Measurements from ENCODE around the gene PCCA. TPM values are rescaled to one million over a fixed set of nuclear protein-coding genes. Genes with fewer than 3 reads are reported as not detected.

Gene PCCA
- total RNA-seq, 2 experiments from 2014 or later = 11.7 to 12.2 TPM

- no peak overlapping the region for H3K4me3 Mint-ChIP-seq
- POLR2A ChIA-PET = no interaction called here
- H3K36me3 Mint-ChIP-seq (ENCODE audit: low read depth) = peaks cover 18% of the 10 kb centered on the region
- H3K27ac Mint-ChIP-seq = no peak overlapping the region
- H3K27me3 Mint-ChIP-seq = no peaks in the 10 kb centered on the region
- CTCF ChIA-PET = no interaction called here
- DNase-seq = no peak
- peaks cover 14% of the 10 kb centered on the region for H3K9me3 Mint-ChIP-seq
- H3K4me1 Mint-ChIP-seq = peaks cover 24% of the 10 kb centered on the region
These were observed 249.4 kb downstream of the PCCA start for GRCh38 chr13:100338275-100338674.

GRCh38 chr13:100339411-100339940, 250.6 kb downstream of the PCCA start:
- H3K36me3 Mint-ChIP-seq (ENCODE audit: low read depth) = peaks cover 18% of the 10 kb centered on the region
- ChIA-PET CTCF (no interaction called here), POLR2A (no interaction called here)
- H3K4me1 Mint-ChIP-seq = peaks cover 17% of the 10 kb centered on the region
- H3K27me3 Mint-ChIP-seq = no peaks in the 10 kb centered on the region
- no peak overlapping the region for H3K27ac Mint-ChIP-seq
- H3K4me3 Mint-ChIP-seq = no peak overlapping the region
- no peak for DNase-seq
- H3K9me3 Mint-ChIP-seq = peaks cover 8% of the 10 kb centered on the region

- CTCF ChIA-PET = no interaction called here
- Mint-ChIP-seq H3K9me3 (no peaks in the 10 kb centered on the region), H3K27me3 (no peaks in the 10 kb centered on the region), H3K4me3 (no peak overlapping the region), H3K36me3 (ENCODE audit: low read depth) (peaks cover 13% of the 10 kb centered on the region), H3K4me1 (peaks cover 17% of the 10 kb centered on the region), H3K27ac (no peak overlapping the region)
- POLR2A ChIA-PET = no interaction called here
- DNase-seq = no peak
These were observed 252.0 kb downstream of the PCCA start for GRCh38 chr13:100340865-100341264.

- Mint-ChIP-seq H3K9me3 (no peaks in the 10 kb centered on the region), H3K27me3 (no peaks in the 10 kb centered on the region), H3K36me3 (ENCODE audit: low read depth) (peaks cover 13% of the 10 kb centered on the region), H3K4me1 (peaks cover 17% of the 10 kb centered on the region), H3K4me3 (no peak overlapping the region), H3K27ac (no peak overlapping the region)
- ChIA-PET CTCF (no interaction called here), POLR2A (no interaction called here)
- no peak for DNase-seq
These were observed 252.4 kb downstream of the PCCA start for GRCh38 chr13:100341327-100341726.

- Mint-ChIP-seq H3K4me1 (peaks cover 17% of the 10 kb centered on the region), H3K4me3 (no peak overlapping the region), H3K36me3 (ENCODE audit: low read depth) (peaks cover 6% of the 10 kb centered on the region), H3K27me3 (no peaks in the 10 kb centered on the region), H3K9me3 (no peaks in the 10 kb centered on the region), H3K27ac (no peak overlapping the region)
- POLR2A ChIA-PET = no interaction called here
- CTCF ChIA-PET = no interaction called here
- no peak for DNase-seq
These were observed 255.7 kb downstream of the PCCA start for GRCh38 chr13:100344544-100344943.

GRCh38 chr13:100347968-100348367, 259.1 kb downstream of the PCCA start:
- Mint-ChIP-seq H3K27me3 (no peaks in the 10 kb centered on the region), H3K9me3 (no peaks in the 10 kb centered on the region), H3K27ac (no peak overlapping the region), H3K36me3 (ENCODE audit: low read depth) (peaks cover 6% of the 10 kb centered on the region), H3K4me3 (no peak overlapping the region), H3K4me1 (peaks cover 2% of the 10 kb centered on the region)
- ChIA-PET CTCF (interaction anchor here (0.9 to 1.0 kb wide), 2 partner anchors 19 to 167 kb away, joined by 3 read pairs; no protein-coding TSS in a partner anchor), POLR2A (no interaction called here)
- DNase-seq = no peak

GRCh38 chr13:100349594-100349993, 260.7 kb downstream of the PCCA start:
- CTCF ChIA-PET = no interaction called here
- Mint-ChIP-seq H3K9me3 (no peaks in the 10 kb centered on the region), H3K4me1 (peaks cover 2% of the 10 kb centered on the region), H3K27me3 (no peaks in the 10 kb centered on the region), H3K4me3 (no peak overlapping the region), H3K27ac (no peak overlapping the region), H3K36me3 (ENCODE audit: low read depth) (no peaks in the 10 kb centered on the region)
- POLR2A ChIA-PET = no interaction called here
- no peak for DNase-seq

- DNase-seq = no peak
- H3K9me3 Mint-ChIP-seq = no peaks in the 10 kb centered on the region
- H3K4me1 Mint-ChIP-seq = no peaks in the 10 kb centered on the region
- no peak overlapping the region for H3K27ac Mint-ChIP-seq
- no peak overlapping the region for H3K4me3 Mint-ChIP-seq
- POLR2A ChIA-PET = no interaction called here
- H3K36me3 Mint-ChIP-seq (ENCODE audit: low read depth) = no peaks in the 10 kb centered on the region
- CTCF ChIA-PET = no interaction called here
- no peaks in the 10 kb centered on the region for H3K27me3 Mint-ChIP-seq
These were observed 261.7 kb downstream of the PCCA start for GRCh38 chr13:100350601-100351000.

- POLR2A ChIA-PET = no interaction called here
- Mint-ChIP-seq H3K27me3 (no peaks in the 10 kb centered on the region), H3K4me1 (no peaks in the 10 kb centered on the region), H3K36me3 (ENCODE audit: low read depth) (no peaks in the 10 kb centered on the region), H3K27ac (no peak overlapping the region), H3K9me3 (no peaks in the 10 kb centered on the region), H3K4me3 (no peak overlapping the region)
- no peak for DNase-seq
- CTCF ChIA-PET = no interaction called here
These were observed 267.5 kb downstream of the PCCA start for GRCh38 chr13:100356426-100356825.

GRCh38 chr13:100356889-100357288, 268.0 kb downstream of the PCCA start:
- Mint-ChIP-seq H3K36me3 (ENCODE audit: low read depth) (no peaks in the 10 kb centered on the region), H3K27me3 (no peaks in the 10 kb centered on the region), H3K27ac (no peak overlapping the region), H3K9me3 (no peaks in the 10 kb centered on the region), H3K4me1 (no peaks in the 10 kb centered on the region), H3K4me3 (no peak overlapping the region)
- no peak for DNase-seq
- CTCF ChIA-PET = no interaction called here
- POLR2A ChIA-PET = no interaction called here

- H3K27ac Mint-ChIP-seq = no peak overlapping the region
These were observed 268.9 kb downstream of the PCCA start for GRCh38 chr13:100357764-100358163.

GRCh38 chr13:100361504-100361903, 272.6 kb downstream of the PCCA start:
- no peak for DNase-seq
- peaks cover 6% of the 10 kb centered on the region for H3K4me1 Mint-ChIP-seq
- no peaks in the 10 kb centered on the region for H3K27me3 Mint-ChIP-seq
- CTCF ChIA-PET = no interaction called here
- H3K36me3 Mint-ChIP-seq (ENCODE audit: low read depth) = no peaks in the 10 kb centered on the region
- H3K4me3 Mint-ChIP-seq = no peak overlapping the region
- no peak overlapping the region for H3K27ac Mint-ChIP-seq
- POLR2A ChIA-PET = no interaction called here
- no peaks in the 10 kb centered on the region for H3K9me3 Mint-ChIP-seq

More at GRCh38 chr13:100357764-100358163, 268.9 kb downstream of the PCCA start:
- H3K9me3 Mint-ChIP-seq = no peaks in the 10 kb centered on the region
- no peaks in the 10 kb centered on the region for H3K27me3 Mint-ChIP-seq
- no peak overlapping the region for H3K4me3 Mint-ChIP-seq
- no peaks in the 10 kb centered on the region for H3K36me3 Mint-ChIP-seq (ENCODE audit: low read depth)
- ChIA-PET POLR2A (no interaction called here), CTCF (no interaction called here)
- H3K4me1 Mint-ChIP-seq = no peaks in the 10 kb centered on the region
- no peak for DNase-seq

GRCh38 chr13:100362371-100362770, 273.5 kb downstream of the PCCA start:
- no peaks in the 10 kb centered on the region for H3K36me3 Mint-ChIP-seq (ENCODE audit: low read depth)
- H3K27ac Mint-ChIP-seq = no peak overlapping the region
- H3K9me3 Mint-ChIP-seq = no peaks in the 10 kb centered on the region
- no peak overlapping the region for H3K4me3 Mint-ChIP-seq
- H3K4me1 Mint-ChIP-seq = peaks cover 6% of the 10 kb centered on the region
- no peaks in the 10 kb centered on the region for H3K27me3 Mint-ChIP-seq
- CTCF ChIA-PET = no interaction called here
- no peak for DNase-seq
- POLR2A ChIA-PET = no interaction called here

GRCh38 chr13:100362781-100363180, 273.9 kb downstream of the PCCA start:
- H3K4me1 Mint-ChIP-seq = peaks cover 6% of the 10 kb centered on the region
- H3K27me3 Mint-ChIP-seq = no peaks in the 10 kb centered on the region
- ChIA-PET POLR2A (no interaction called here), CTCF (no interaction called here)
- H3K27ac Mint-ChIP-seq = no peak overlapping the region
- H3K4me3 Mint-ChIP-seq = no peak overlapping the region
- no peak for DNase-seq
- no peaks in the 10 kb centered on the region for H3K9me3 Mint-ChIP-seq
- no peaks in the 10 kb centered on the region for H3K36me3 Mint-ChIP-seq (ENCODE audit: low read depth)

GRCh38 chr13:100363285-100363711, 274.4 kb downstream of the PCCA start:
- ChIA-PET CTCF (no interaction called here), POLR2A (no interaction called here)
- Mint-ChIP-seq H3K27me3 (no peaks in the 10 kb centered on the region), H3K9me3 (no peaks in the 10 kb centered on the region), H3K4me3 (no peak overlapping the region), H3K27ac (no peak overlapping the region), H3K36me3 (ENCODE audit: low read depth) (no peaks in the 10 kb centered on the region), H3K4me1 (peaks cover 6% of the 10 kb centered on the region)
- DNase-seq = no peak
